Left ventricle myocardium inferior (tissue), 1 donor: ENCODE data around the gene C6orf58. TPM values are rescaled to one million over a fixed set of nuclear protein-coding genes. Genes with fewer than 3 reads are reported as not detected.

Experiments
- DNase-seq: peaks from one replicate; pipeline ENCODE4 v3.0.0-alpha.2; 2020
- H3K27ac ChIP-seq: fragments of 200-600 bp; replicated peaks from 2 replicates; pipeline ENCODE4 v1.8.0; 2021
- H3K27me3 ChIP-seq: fragments of 200-600 bp; 2 replicates; pipeline ENCODE4 v1.8.0; 2021; ENCODE audit warnings: low read depth
- H3K36me3 ChIP-seq: fragments of 200-600 bp; 2 replicates; pipeline ENCODE4 v1.8.0; 2021
- H3K4me1 ChIP-seq: fragments of 200-600 bp; 2 replicates; pipeline ENCODE4 v1.8.0; 2021
- H3K4me3 ChIP-seq: fragments of 200-600 bp; 2 replicates; pipeline ENCODE4 v1.8.0; 2021; ENCODE audit warnings: mild to moderate bottlenecking, moderate library complexity
- H3K9me3 ChIP-seq: fragments of 200-600 bp; replicated peaks from 2 replicates; pipeline ENCODE4 v1.8.0; 2021
- CTCF ChIP-seq: fragments of 200-600 bp; IDR thresholded peaks from 2 replicates; pipeline ENCODE4 v1.8.0; 2021; ENCODE audit warnings: antibody characterized with exemption, mild to moderate bottlenecking, borderline replicate concordance
- intact Hi-C: fragments of 100-400 bp; cut with micrococcal nuclease; formaldehyde crosslinking; loops from one replicate; pipeline ENCODE4 v1.11.0; 2022
- total RNA-seq: library from RNA; stranded (reverse); fragmentation: NEBNext Ultra II Directional; extraction: Animal tissue kit (Norgen Biotek cat#: 25700); gene quantifications from one replicate; pipeline ENCODE4 v1.2.1, GENCODE V29; 2021
- donor health status: DM: no; HTN: yes; CAD: no; lungs with severe emphysema.

C6orf58 gene
- total RNA-seq, 1 donor from 2014 or later: not detected

GRCh38 chr6:127564761-127565160, 12.2 kb upstream of the C6orf58 start:
- TF ChIP-seq CTCF: no peak
- Histone ChIP-seq H3K36me3 (no peaks in the 10 kb centered on the region), H3K4me1 (no peaks in the 10 kb centered on the region), H3K27ac (no peak overlapping the region), H3K27me3 (no peaks in the 10 kb centered on the region), H3K4me3 (no peak overlapping the region), H3K9me3 (no peaks in the 10 kb centered on the region)
- intact Hi-C loops: no loop called here
- DNase-seq: no peak

DNA sequence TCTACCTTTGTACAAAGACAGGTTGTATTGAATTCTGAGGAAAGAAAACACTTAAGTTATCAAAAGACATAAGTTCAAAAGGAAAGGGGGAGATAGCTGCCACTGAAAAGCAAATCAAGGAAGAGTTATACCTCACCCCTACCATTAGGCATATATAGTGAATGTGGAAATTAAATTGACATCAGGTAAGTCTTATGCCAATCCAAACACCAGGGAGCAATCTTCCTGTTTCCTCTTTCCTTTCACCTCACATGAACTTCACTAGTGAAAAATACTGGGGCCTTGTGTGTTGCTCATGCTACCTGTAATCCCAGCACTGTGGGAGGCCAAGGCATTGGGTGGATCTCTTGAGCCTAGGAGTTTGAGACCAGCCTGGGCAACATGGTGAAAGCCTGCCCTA, 10.9 kb upstream of the C6orf58 start:
- H3K27me3 ChIP-seq: no peaks in the 10 kb centered on the region
- no peak for TF ChIP-seq CTCF
- H3K27ac ChIP-seq: no peak overlapping the region
- intact Hi-C loops: no loop called here
- H3K4me1 ChIP-seq: no peaks in the 10 kb centered on the region
- DNase-seq: no peak
- no peaks in the 10 kb centered on the region for H3K9me3 ChIP-seq
- H3K36me3 ChIP-seq: no peaks in the 10 kb centered on the region
- no peak overlapping the region for H3K4me3 ChIP-seq

GRCh38 chr6:127566651-127567050, 10.3 kb upstream of the C6orf58 start:
- Histone ChIP-seq H3K4me3 (no peak overlapping the region), H3K27me3 (no peaks in the 10 kb centered on the region), H3K9me3 (no peaks in the 10 kb centered on the region), H3K4me1 (no peaks in the 10 kb centered on the region), H3K36me3 (no peaks in the 10 kb centered on the region), H3K27ac (no peak overlapping the region)
- TF ChIP-seq CTCF: no peak
- DNase-seq: no peak
- intact Hi-C loops: no loop called here

DNA sequence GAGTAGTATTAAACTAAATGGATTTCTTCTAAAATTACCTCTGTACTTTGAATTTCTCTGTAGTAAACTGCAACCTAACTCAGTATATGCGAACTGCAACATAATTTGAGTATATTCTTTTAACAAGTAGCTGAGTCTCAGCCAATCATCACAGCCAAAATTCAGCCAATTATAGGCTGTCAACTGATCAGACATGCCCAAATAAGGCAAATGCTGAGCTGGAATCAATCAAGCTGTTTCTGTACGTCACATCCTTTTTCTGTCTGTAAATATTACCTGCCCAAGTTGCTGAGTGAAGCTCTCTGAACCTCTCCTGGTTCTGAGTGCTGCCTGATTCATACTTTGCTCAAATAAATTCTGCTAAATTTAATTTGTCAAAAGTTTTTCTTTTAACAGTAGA, 9.5 kb upstream of the C6orf58 start:
- intact Hi-C loops: no loop called here
- no peak for DNase-seq

DNA sequence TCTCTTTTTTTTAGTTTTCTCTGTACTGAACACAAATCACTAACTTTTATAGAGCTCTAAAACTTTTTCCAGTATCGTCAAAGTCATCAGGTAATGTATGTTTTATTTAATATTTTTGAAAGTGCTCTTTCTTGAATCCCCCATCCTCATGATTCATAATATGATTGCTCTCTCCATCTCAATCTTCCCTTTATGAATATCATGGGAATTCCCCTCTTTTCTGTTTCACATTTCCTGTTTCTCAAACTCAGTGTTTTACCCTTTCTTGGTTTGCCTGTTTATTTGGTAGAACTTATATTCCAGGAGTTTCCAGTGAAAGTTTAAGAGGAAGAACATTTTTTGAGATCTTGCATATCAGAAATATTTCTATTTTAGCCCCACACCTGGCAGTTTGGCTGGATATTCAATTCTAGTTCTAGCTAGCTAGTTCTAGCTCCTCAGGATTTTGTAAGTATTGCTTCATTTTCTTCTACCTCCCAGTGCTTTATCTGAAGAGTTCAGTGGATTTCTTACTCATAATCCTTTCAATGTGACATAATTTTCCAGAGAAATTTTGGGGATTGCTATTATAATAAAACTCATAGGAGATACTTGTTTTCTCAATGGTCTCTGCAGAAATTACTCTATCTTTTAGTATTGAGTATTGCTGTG, 6.1 kb upstream of the C6orf58 start:
- intact Hi-C loops: no loop called here

More for the DNA sequence above, 9.5 kb upstream of the C6orf58 start:
- H3K27ac ChIP-seq: no peak overlapping the region
- no peaks in the 10 kb centered on the region for H3K4me1 ChIP-seq
- no peak overlapping the region for H3K4me3 ChIP-seq
- TF ChIP-seq CTCF: no peak
- no peaks in the 10 kb centered on the region for H3K9me3 ChIP-seq
- H3K36me3 ChIP-seq: no peaks in the 10 kb centered on the region
- H3K27me3 ChIP-seq: no peaks in the 10 kb centered on the region

More for the DNA sequence above, 6.1 kb upstream of the C6orf58 start:
- H3K4me3 ChIP-seq: no peak overlapping the region
- no peaks in the 10 kb centered on the region for H3K36me3 ChIP-seq
- no peaks in the 10 kb centered on the region for H3K9me3 ChIP-seq
- no peak for DNase-seq
- H3K4me1 ChIP-seq: no peaks in the 10 kb centered on the region
- no peak overlapping the region for H3K27ac ChIP-seq
- no peaks in the 10 kb centered on the region for H3K27me3 ChIP-seq
- no peak for TF ChIP-seq CTCF
